H1 (cell line): ENCODE data around the gene POLD4. TPM values are rescaled to one million over a fixed set of nuclear protein-coding genes. Genes with fewer than 3 reads are reported as not detected.
A peak's percentile ranks its signal among the peaks of the same experiment; 100 is the strongest.

Experiments used
- CTCF ChIA-PET: fragments of 300-600 bp; sonication (Branson Sonifier 250); formaldehyde crosslinking; loops from one replicate; lab custom pipeline; 2021; ENCODE audit not compliant: partially characterized antibody; lab: Charles Lee
- POLR2A ChIA-PET: fragments of 300-600 bp; sonication (Branson Sonifier 250); formaldehyde crosslinking; loops from one replicate; lab custom pipeline; 2021; ENCODE audit warnings: inconsistent platforms; ENCODE audit not compliant: partially characterized antibody; lab: Charles Lee
- DNase-seq, 2 experiments: peaks; one replicate each; pipeline versions ENCODE4 v3.0.0 to v3.0.0-alpha.2; 2010 to 2022; ENCODE audit warnings: low spot score in 2 of 2, low read depth in 1 of 2, mixed read lengths in 1 of 2
- FAIRE-seq: peaks from 2 replicates; lab custom pipeline; 2011; peaks lifted over from hg19 to GRCh38; lab: Jason Lieb, UNC
- H2AFZ ChIP-seq: 2 replicates; pipeline ENCODE4 v1.8.1; 2012; ENCODE audit warnings: low read length, inconsistent platforms
- H2AK5ac ChIP-seq: 2 replicates; pipeline ENCODE4 v1.6.1; 2013; ENCODE audit warnings: low read depth, low read length
- H2BK120ac ChIP-seq: replicated peaks from 2 replicates; pipeline ENCODE3; 2013; ENCODE audit warnings: low read depth, low read length, inconsistent platforms
- H2BK12ac ChIP-seq: 2 replicates; pipeline ENCODE4 v1.6.1; 2013; ENCODE audit warnings: low read depth, low read length
- H2BK15ac ChIP-seq: 2 replicates; pipeline ENCODE4 v1.6.1; 2013; ENCODE audit warnings: low read length
- H2BK20ac ChIP-seq: 2 replicates; pipeline ENCODE4 v1.6.1; 2013; ENCODE audit warnings: low read length
- H2BK5ac ChIP-seq: 2 replicates; pipeline ENCODE4 v1.6.1; 2013; ENCODE audit warnings: low read depth, low read length
- H3K14ac ChIP-seq: 2 replicates; pipeline ENCODE4 v1.6.1; 2013; ENCODE audit warnings: inconsistent platforms; ENCODE audit not compliant: insufficient read length
- H3K18ac ChIP-seq: 2 replicates; pipeline ENCODE4 v1.6.1; 2013; ENCODE audit warnings: low read length; ENCODE audit errors: extremely low read depth
- H3K23ac ChIP-seq: 2 replicates; pipeline ENCODE4 v1.6.1; 2013; ENCODE audit warnings: inconsistent platforms; ENCODE audit not compliant: insufficient read length
- H3K23me2 ChIP-seq: 2 replicates; pipeline ENCODE4 v1.6.1; 2013; ENCODE audit warnings: low read depth, low read length
- H3K27ac ChIP-seq: 2 replicates; pipeline ENCODE4 v1.6.1; 2011; ENCODE audit warnings: low read depth, low read length, inconsistent platforms
- H3K27me3 ChIP-seq, 4 experiments: replicated peaks in 1 of 4; 1 replicate in 1 of 4; 2 replicates in 3 of 4; pipeline versions ENCODE4 v1.6.1 to v1.8.1; 2011 to 2013; ENCODE audit warnings: low read length in 3 of 4, mild to moderate bottlenecking in 3 of 4, inconsistent platforms in 2 of 4, mixed read lengths in 2 of 4, moderate library complexity in 1 of 4; ENCODE audit not compliant: control insufficient read depth in 3 of 4, insufficient read depth in 3 of 4; ENCODE audit errors: extremely low read depth in 1 of 4
- H3K36me3 ChIP-seq, 4 experiments: 2 replicates each; pipeline versions ENCODE4 v1.6.1 to v1.8.1; 2011 to 2013; ENCODE audit warnings: mild to moderate bottlenecking in 4 of 4, low read length in 3 of 4, moderate library complexity in 2 of 4, control low read depth in 1 of 4, inconsistent platforms in 1 of 4; ENCODE audit not compliant: insufficient read depth in 4 of 4, control insufficient read depth in 2 of 4
- H3K4ac ChIP-seq: replicated peaks from 2 replicates; pipeline ENCODE3; 2013; ENCODE audit warnings: low read length, low read depth, mixed read lengths, inconsistent platforms; ENCODE audit not compliant: insufficient read length
- H3K4me1 ChIP-seq, 4 experiments: replicated peaks in 1 of 4; 1 replicate in 1 of 4; 2 replicates in 3 of 4; pipeline versions ENCODE4 v1.6.1 to v1.8.1; 2011 to 2013; ENCODE audit warnings: low read length in 3 of 4, inconsistent platforms in 2 of 4, mixed read lengths in 1 of 4; ENCODE audit not compliant: insufficient read depth in 4 of 4, control insufficient read depth in 3 of 4
- H3K4me2 ChIP-seq, 2 experiments: 2 replicates each; pipeline versions ENCODE4 v1.6.1 to v1.8.1; 2011 to 2013; ENCODE audit warnings: low read depth in 2 of 2, low read length in 2 of 2, control low read depth in 1 of 2, inconsistent platforms in 1 of 2, mild to moderate bottlenecking in 1 of 2; ENCODE audit not compliant: insufficient read depth in 1 of 2
- H3K4me3 ChIP-seq, 4 experiments: fragments of 200-600, 300-600 bp in 1 of 4; sonication (generic), shearing (Covaris generic), sonication (Bioruptor Twin) in 1 of 4; 2 replicates each; pipeline versions ENCODE4 v1.5.1 to v1.8.1; 2011 to 2016; ENCODE audit warnings: low read length in 4 of 4, low read depth in 3 of 4, control low read depth in 2 of 4, inconsistent platforms in 2 of 4, mild to moderate bottlenecking in 2 of 4, mixed read lengths in 1 of 4, moderate library complexity in 1 of 4; ENCODE audit not compliant: insufficient read depth in 2 of 4; ENCODE audit errors: extremely low read depth in 1 of 4
- H3K56ac ChIP-seq: replicated peaks from 2 replicates; pipeline ENCODE3; 2013; ENCODE audit warnings: low read depth, mild to moderate bottlenecking, mixed read lengths, low read length, inconsistent platforms; ENCODE audit not compliant: insufficient read length
- H3K79me1 ChIP-seq: 2 replicates; pipeline ENCODE4 v1.6.1; 2013; ENCODE audit warnings: low read depth, low read length, control low read depth
- H3K79me2 ChIP-seq, 2 experiments: 2 replicates each; pipeline versions ENCODE4 v1.6.1 to v1.8.1; 2012 to 2013; ENCODE audit warnings: low read length in 2 of 2, mild to moderate bottlenecking in 2 of 2, inconsistent platforms in 1 of 2; ENCODE audit not compliant: insufficient read depth in 2 of 2, control insufficient read depth in 1 of 2
- H3K9ac ChIP-seq, 4 experiments: replicated peaks in 1 of 4; 1 replicate in 1 of 4; 2 replicates in 3 of 4; pipeline versions ENCODE4 v1.6.1 to v1.8.1; 2011 to 2013; ENCODE audit warnings: low read depth in 3 of 4, low read length in 3 of 4, control low read depth in 2 of 4, mild to moderate bottlenecking in 2 of 4, moderate library complexity in 2 of 4, inconsistent platforms in 1 of 4; ENCODE audit errors: extremely low read depth in 1 of 4
- H3K9me3 ChIP-seq, 2 experiments: 2 replicates each; pipeline versions ENCODE4 v1.6.1 to v1.8.1; 2012 to 2013; ENCODE audit warnings: mild to moderate bottlenecking in 2 of 2, moderate library complexity in 2 of 2, control low read depth in 1 of 2, inconsistent platforms in 1 of 2, low read depth in 1 of 2, low read length in 1 of 2, mixed read lengths in 1 of 2; ENCODE audit not compliant: insufficient read depth in 2 of 2
- H4K20me1 ChIP-seq, 2 experiments: replicated peaks in 1 of 2; 2 replicates each; pipeline versions ENCODE3 to v1.8.1; 2011 to 2013; ENCODE audit warnings: inconsistent platforms in 2 of 2, low read length in 2 of 2, mild to moderate bottlenecking in 1 of 2; ENCODE audit not compliant: insufficient read depth in 2 of 2, control insufficient read depth in 1 of 2
- H4K5ac ChIP-seq: 2 replicates; pipeline ENCODE4 v1.6.1; 2013; ENCODE audit warnings: low read length, low read depth, mixed read lengths, inconsistent platforms; ENCODE audit not compliant: insufficient read length
- H4K8ac ChIP-seq: 2 replicates; pipeline ENCODE4 v1.8.0; 2013; ENCODE audit warnings: mild to moderate bottlenecking, moderate library complexity, low read length, inconsistent platforms; ENCODE audit not compliant: insufficient read depth; ENCODE audit errors: extremely low read depth
- H4K91ac ChIP-seq: replicated peaks from 2 replicates; pipeline ENCODE3; 2013; ENCODE audit warnings: low read length, mixed read lengths, inconsistent platforms; ENCODE audit not compliant: insufficient read length
- HDAC2 ChIP-seq, 2 experiments: fragments of 300-600 bp in 1 of 2; sonication (generic) in 1 of 2; IDR thresholded peaks; 2 replicates each; pipeline ENCODE4 v1.6.1; 2011 to 2012; ENCODE audit warnings: low read depth in 2 of 2, low read length in 2 of 2, mild to moderate bottlenecking in 2 of 2, moderate library complexity in 2 of 2, borderline replicate concordance in 1 of 2, inconsistent platforms in 1 of 2
- WGBS, 2 experiments: shearing (Covaris generic) in 1 of 2; methylation state at CpG; one replicate each; pipeline versions ENCODE4 v1.1.6 to v1.1.7; 2013 to 2015; ENCODE audit warnings: low lambda C conversion rate in 2 of 2, mixed read lengths in 2 of 2, inconsistent platforms in 1 of 2, low coverage in 1 of 2, missing lambda C conversion rate in 1 of 2; ENCODE audit not compliant: insufficient replicate concordance in 2 of 2, insufficient coverage in 1 of 2, insufficient read length in 1 of 2; ENCODE audit errors: extremely low coverage in 1 of 2, missing lambda C conversion rate in 1 of 2; 5-methylcytosine and 5-hydroxymethylcytosine counted together
- polyA plus RNA-seq, 7 experiments: library from polyadenylated mRNA; depleted of rRNA in 3 of 7; stranded (reverse) in 5 of 7; unstranded in 2 of 7; fragments of >200 nt in 5 of 7; fragments of 200-250 nt in 2 of 7; gene quantifications; 1 replicate in 5 of 7; 2 replicates in 1 of 7; 4 replicates in 1 of 7; pipeline versions ENCODE4 v1.2.1 to v1.2.3, GENCODE V29; 2011 to 2013; ENCODE audit warnings: missing spikeins in 2 of 7, mixed read lengths in 2 of 7
- total RNA-seq: library from RNA; stranded (reverse); fragmentation: NEBNext Ultra II Directional; extraction: Animal tissue kit (Norgen Biotek cat#: 25700); gene quantifications from 2 replicates; pipeline ENCODE4 v1.2.1, GENCODE V29; 2021

Gene POLD4
- total and polyA plus RNA-seq, 2 of the 8 experiments (the other 6 are each of a cell fraction or from before 2014, with no cell fraction given) = 21.2 to 46.7 TPM

DNA sequence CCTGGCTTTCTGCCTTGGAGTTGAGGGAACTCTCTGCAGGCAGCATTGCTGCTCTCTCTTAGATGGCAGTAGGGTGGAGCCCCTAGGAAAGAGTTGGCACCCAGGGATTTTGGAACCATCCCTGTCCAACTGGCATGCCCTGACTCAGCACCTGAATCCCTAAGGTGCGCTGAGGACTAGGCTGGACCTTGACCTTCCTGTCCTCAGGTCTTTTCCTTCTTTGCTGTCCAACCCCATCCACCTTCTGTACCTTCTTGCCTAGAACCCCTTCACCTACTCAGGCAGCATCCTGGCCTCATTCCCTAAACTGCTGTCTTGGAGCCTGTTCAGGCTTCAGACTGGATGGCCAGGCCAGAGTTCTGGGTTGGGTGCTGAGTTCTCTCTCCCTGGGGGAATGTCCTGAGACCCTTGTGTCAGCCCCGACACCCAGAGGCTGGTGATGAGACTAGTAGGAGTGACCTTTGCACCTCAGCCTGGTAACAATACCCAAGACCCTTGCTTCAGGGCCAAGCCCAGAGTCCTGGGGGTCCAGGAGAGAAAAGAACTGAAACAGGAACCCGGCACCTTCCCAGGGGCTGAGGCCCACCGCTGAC, 2.5 kb upstream of the POLD4 start:
- Histone ChIP-seq H2AK5ac (no peak overlapping the region), H2BK15ac (peak overlapping the region; percentile 72; the same call in 1 of the 2 replicates), H3K4me1 (peaks cover 0 to 18% (median 15%) of the 10 kb centered on the region in 4 experiments; a peak in 6 of 7 replicates), H2BK120ac (no peak overlapping the region), H3K14ac (no peak overlapping the region), H3K4me2 (no peak overlapping the region), H3K79me1 (peaks cover 2% of the 10 kb centered on the region; the same call in 1 of the 2 replicates), H3K27me3 (no peaks in the 10 kb centered on the region; a peak in 1 of 7 replicates), H4K5ac (no peak overlapping the region), H3K23me2 (peaks cover 8% of the 10 kb centered on the region; the same call in 1 of the 2 replicates), H4K91ac (peak overlapping the region; percentile 46), H4K20me1 (peaks cover 0 to 3% of the 10 kb centered on the region in 2 experiments), H3K27ac (no peak overlapping the region), H3K36me3 (no peaks in the 10 kb centered on the region), H3K56ac (no peak overlapping the region), H2BK20ac (0 out of 2 replicates have a peak overlapping the region, but pooled peaks have one; percentile 48), H3K23ac (no peak overlapping the region), H2BK5ac (no peak overlapping the region), H3K79me2 (no peaks in the 10 kb centered on the region), H2BK12ac (0 out of 2 replicates have a peak overlapping the region, but pooled peaks have one; percentile 75), H3K9me3 (no peaks in the 10 kb centered on the region), H3K4ac (no peak overlapping the region), H3K18ac (no peak overlapping the region; the same call in 1 of the 2 replicates), H4K8ac (0 out of 2 replicates have a peak overlapping the region, but pooled peaks have one; percentile 7), H3K9ac (no peak overlapping the region), H2AFZ (no peak overlapping the region), H3K4me3 (no peak overlapping the region)
- DNase-seq = no peak
- CTCF ChIA-PET = interaction anchor here (0.7 to 20.0 kb wide), 12 partner anchors 10 to 446 kb away, joined by 3 to 1305 read pairs (median 4); partner anchors contain the start of genes CLCF1, PPP1CA and RAD9A
- no peak for TF ChIP-seq HDAC2 (IDR thresholded peaks at IDR 0.05; ENCODE audit: borderline replicate concordance in 1 of 2, low read depth in 2 of 2, low read length in 2 of 2)
- whole genome bisulfite sequencing, 2 experiments = 68% methylated on average over 4 of the region's 4 CpGs; no CpG with 5 or more reads in 1 of the 2 experiments
- POLR2A ChIA-PET = interaction anchor here (1.0 to 3.4 kb wide), 8 partner anchors 10 to 116 kb away, joined by 3 to 16 read pairs (median 4); partner anchors contain the start of gene RAD9A
- FAIRE-seq = no peak
